ENCODE results near the gene LDHAL6B. TPM values are rescaled to one million over a fixed set of nuclear protein-coding genes. Genes with fewer than 3 reads are reported as not detected.

The LDHAL6B gene
- total RNA-seq (not detected in 2 replicates), polyA plus RNA-seq (not detected in 2 replicates), polyA minus RNA-seq (ENCODE audit: low replicate concordance) (0.98 TPM in 1 of 2 replicates, not detected in the other)
- polyA plus RNA-seq (2012), result 0.12 TPM in 1 of 2 replicates, not detected in the other

GRCh38 chr15:59206623-59207183 lies at the start of gene LDHAL6B:
Gene LDHAL6B (plus strand): TSS chr15:59206843. CDS start chr15:59206941, 98 bp downstream.
- DNase-seq (ENCODE audit: low read depth in 2 of 2), result no peak
- TF ChIP-seq CTCF (conservative IDR thresholded peaks at IDR 0.05 in 1 of 2, IDR thresholded peaks at IDR 0.05 in 1 of 2; ENCODE audit: low read depth in 1 of 2, low read length in 2 of 2) (no peak), EZH2 (IDR thresholded peaks at IDR 0.05; ENCODE audit: low read length, missing control alignments) (no peak)
- H3K4me1 ChIP-seq (ENCODE audit: control insufficient read depth, extremely low read depth, insufficient read depth, low read length), result no peaks in the 10 kb centered on the region
- no peaks in the 10 kb centered on the region for H3K9me3 ChIP-seq (ENCODE audit: control insufficient read depth, insufficient read depth, low read depth, low read length)
- H3K36me3 ChIP-seq (ENCODE audit: control insufficient read depth, insufficient read depth, low read length), result peaks cover 4% of the 10 kb centered on the region
- H3K4me2 ChIP-seq (ENCODE audit: extremely low read depth, insufficient read depth, low read length), result no peak within 1 kb of the TSS
- H2AFZ ChIP-seq (ENCODE audit: low read length), result no peak within 1 kb of the TSS
- no peak within 1 kb of the TSS for H3K9ac ChIP-seq (ENCODE audit: insufficient read depth, low read length)
- H3K79me2 ChIP-seq (ENCODE audit: control insufficient read depth, insufficient read depth, low read length), result no peaks in the 10 kb centered on the region
- H3K27ac ChIP-seq (ENCODE audit: insufficient read depth, low read length), result no peak within 1 kb of the TSS
- H3K27me3 ChIP-seq (ENCODE audit: control insufficient read depth, insufficient read depth, low read length), result no peaks in the 10 kb centered on the region
- no peak within 1 kb of the TSS for H3K4me3 ChIP-seq (replicated peaks in 1 of 4; ENCODE audit: control extremely low read depth in 1 of 4, insufficient read depth in 1 of 4, low read depth in 3 of 4, low read length in 4 of 4)
- H4K20me1 ChIP-seq (ENCODE audit: control insufficient read depth, extremely low read depth, insufficient read depth, low read length), result no peaks in the 10 kb centered on the region

DNA sequence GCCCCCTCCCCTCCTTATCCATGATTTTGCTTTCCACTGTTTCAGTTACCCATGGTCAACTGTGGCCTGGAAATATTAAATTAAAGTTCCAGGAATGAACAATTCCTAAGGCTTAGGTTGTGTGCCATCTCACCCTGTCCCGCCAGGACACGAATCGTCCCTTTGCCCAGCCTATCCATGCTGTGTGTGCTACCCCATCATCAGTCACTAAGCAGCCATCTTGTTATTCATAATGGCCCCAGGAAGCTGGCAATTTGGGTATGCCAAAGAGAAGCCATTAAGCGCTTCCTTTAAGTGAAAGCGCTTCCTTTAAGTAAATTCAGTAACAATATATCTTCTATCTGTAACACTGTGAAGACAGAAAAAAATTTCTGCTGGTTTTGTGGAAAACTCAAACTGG lies 49.2 kb upstream of the LDHAL6B start:
- H3K9ac ChIP-seq (ENCODE audit: insufficient read depth, low read length), result no peak overlapping the region
- peaks cover 18% of the 10 kb centered on the region for H3K36me3 ChIP-seq (ENCODE audit: control insufficient read depth, insufficient read depth, low read length)

More for the DNA sequence above, 49.2 kb upstream of the LDHAL6B start:
- Histone ChIP-seq H3K9me3 (ENCODE audit: control insufficient read depth, insufficient read depth, low read depth, low read length) (no peaks in the 10 kb centered on the region), H3K4me2 (ENCODE audit: extremely low read depth, insufficient read depth, low read length) (no peak overlapping the region), H3K79me2 (ENCODE audit: control insufficient read depth, insufficient read depth, low read length) (no peaks in the 10 kb centered on the region), H3K4me1 (ENCODE audit: control insufficient read depth, extremely low read depth, insufficient read depth, low read length) (no peaks in the 10 kb centered on the region), H3K27me3 (ENCODE audit: control insufficient read depth, insufficient read depth, low read length) (no peaks in the 10 kb centered on the region), H2AFZ (ENCODE audit: low read length) (no peak overlapping the region), H4K20me1 (ENCODE audit: control insufficient read depth, extremely low read depth, insufficient read depth, low read length) (no peaks in the 10 kb centered on the region), H3K4me3 (replicated peaks in 1 of 4; ENCODE audit: control extremely low read depth in 1 of 4, insufficient read depth in 1 of 4, low read depth in 3 of 4, low read length in 4 of 4) (no peak overlapping the region), H3K27ac (ENCODE audit: insufficient read depth, low read length) (no peak overlapping the region)
- TF ChIP-seq EZH2 (IDR thresholded peaks at IDR 0.05; ENCODE audit: low read length, missing control alignments) (no peak), CTCF (conservative IDR thresholded peaks at IDR 0.05 in 1 of 2, IDR thresholded peaks at IDR 0.05 in 1 of 2; ENCODE audit: low read depth in 1 of 2, low read length in 2 of 2) (no peak)
- DNase-seq (ENCODE audit: low read depth in 2 of 2), result no peak

Data from fibroblast of lung (primary cell).